WTC11 (cell line): ENCODE measurements around the gene COLEC12.

Experiments used
- CTCF ChIP-seq: fragments of 200-600 bp; IDR thresholded peaks from 2 replicates; pipeline ENCODE4 v1.8.0; 2022; ENCODE audit warnings: antibody characterized with exemption
- ESRRA ChIP-seq: sonication (generic); formaldehyde crosslinking; IDR thresholded peaks from 2 replicates; pipeline ENCODE4 v1.8.1; 2022; ENCODE audit warnings: mild to moderate bottlenecking, missing genetic modification reagents, borderline replicate concordance
- FOXP1 ChIP-seq: sonication (generic); formaldehyde crosslinking; IDR thresholded peaks from 2 replicates; pipeline ENCODE4 v1.8.0; 2022; ENCODE audit warnings: missing genetic modification reagents, mild to moderate bottlenecking, moderate library complexity, borderline replicate concordance
- GTF2I ChIP-seq: fragments of 250-450 bp; sonication (Bioruptor Pico); conservative IDR thresholded peaks from 2 replicates; pipeline ENCODE4 v1.4.0; 2021; ENCODE audit warnings: mild to moderate bottlenecking
- HMGXB4 ChIP-seq: sonication (generic); formaldehyde crosslinking; IDR thresholded peaks from 2 replicates; pipeline ENCODE4 v1.8.1; 2023; ENCODE audit warnings: mild to moderate bottlenecking, moderate library complexity, missing genetic modification reagents
- JUN ChIP-seq: sonication (generic); formaldehyde crosslinking; IDR thresholded peaks from 2 replicates; pipeline ENCODE4 v1.8.0; 2023; ENCODE audit warnings: mild to moderate bottlenecking, missing genetic modification reagents
- KAT7 ChIP-seq: sonication (generic); formaldehyde crosslinking; IDR thresholded peaks from 2 replicates; pipeline ENCODE4 v1.8.1; 2023; ENCODE audit warnings: missing genetic modification reagents, mild to moderate bottlenecking, borderline replicate concordance
- NR1H2 ChIP-seq: sonication (generic); formaldehyde crosslinking; IDR thresholded peaks from 2 replicates; pipeline ENCODE4 v1.9.0; 2021; ENCODE audit warnings: mild to moderate bottlenecking, moderate library complexity, missing genetic modification reagents
- TF ChIP-seq, protein P1 (sequence below): sonication (generic); formaldehyde crosslinking; IDR thresholded peaks from 2 replicates; pipeline ENCODE4 v1.8.0; 2023; ENCODE audit warnings: missing genetic modification reagents
- TF ChIP-seq, protein P2 (sequence below): sonication (generic); formaldehyde crosslinking; IDR thresholded peaks from 2 replicates; pipeline ENCODE4 v1.8.0; 2022; ENCODE audit warnings: mild to moderate bottlenecking, missing genetic modification reagents
- TF ChIP-seq, protein P3 (sequence below): sonication (generic); formaldehyde crosslinking; IDR thresholded peaks from 2 replicates; pipeline ENCODE4 v1.8.0; 2022; ENCODE audit warnings: mild to moderate bottlenecking, missing genetic modification reagents

DNA sequence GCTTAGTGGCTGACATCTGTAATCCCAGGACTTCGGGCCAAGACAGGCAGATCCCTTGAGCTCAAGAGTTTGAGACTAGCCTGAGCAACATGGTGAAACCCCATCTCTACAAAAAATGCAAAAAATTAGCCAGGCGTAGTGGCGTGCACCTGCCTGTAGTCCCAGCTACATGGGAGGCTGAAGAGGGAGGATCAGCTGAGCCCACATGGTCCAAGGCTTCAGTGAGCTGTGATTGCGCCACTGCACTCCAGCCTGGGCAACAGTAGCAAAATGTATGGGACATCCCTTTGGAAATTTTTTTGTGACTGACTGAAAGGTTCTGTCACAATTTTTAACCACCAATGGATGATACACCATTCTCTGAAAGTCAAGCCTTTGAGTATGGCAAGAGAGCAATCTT lies 6.3 kb upstream of the COLEC12 start:
- TF ChIP-seq HMGXB4 (no peak), KAT7 (CRISPR knock-in tag) (no peak), CTCF (no peak), JUN (CRISPR knock-in tag) (no peak), NR1H2 (no peak), GTF2I (no peak), FOXP1 (CRISPR knock-in tag) (no peak), ESRRA (CRISPR knock-in tag) (no peak)
- TF ChIP-seq, protein P1, sequence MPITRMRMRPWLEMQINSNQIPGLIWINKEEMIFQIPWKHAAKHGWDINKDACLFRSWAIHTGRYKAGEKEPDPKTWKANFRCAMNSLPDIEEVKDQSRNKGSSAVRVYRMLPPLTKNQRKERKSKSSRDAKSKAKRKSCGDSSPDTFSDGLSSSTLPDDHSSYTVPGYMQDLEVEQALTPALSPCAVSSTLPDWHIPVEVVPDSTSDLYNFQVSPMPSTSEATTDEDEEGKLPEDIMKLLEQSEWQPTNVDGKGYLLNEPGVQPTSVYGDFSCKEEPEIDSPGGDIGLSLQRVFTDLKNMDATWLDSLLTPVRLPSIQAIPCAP (CRISPR knock-in tag) = no peak
- TF ChIP-seq, protein P2, sequence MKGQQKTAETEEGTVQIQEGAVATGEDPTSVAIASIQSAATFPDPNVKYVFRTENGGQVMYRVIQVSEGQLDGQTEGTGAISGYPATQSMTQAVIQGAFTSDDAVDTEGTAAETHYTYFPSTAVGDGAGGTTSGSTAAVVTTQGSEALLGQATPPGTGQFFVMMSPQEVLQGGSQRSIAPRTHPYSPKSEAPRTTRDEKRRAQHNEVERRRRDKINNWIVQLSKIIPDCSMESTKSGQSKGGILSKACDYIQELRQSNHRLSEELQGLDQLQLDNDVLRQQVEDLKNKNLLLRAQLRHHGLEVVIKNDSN (CRISPR knock-in tag) = no peak
- TF ChIP-seq, protein P3, sequence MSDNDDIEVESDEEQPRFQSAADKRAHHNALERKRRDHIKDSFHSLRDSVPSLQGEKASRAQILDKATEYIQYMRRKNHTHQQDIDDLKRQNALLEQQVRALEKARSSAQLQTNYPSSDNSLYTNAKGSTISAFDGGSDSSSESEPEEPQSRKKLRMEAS = no peak
